HG02973 (cell line): Measurements from ENCODE around the gene TOP2B.

Experiments
- ATAC-seq: cut with Tn5 transposase; IDR thresholded peaks from one replicate; pipeline ENCODE4 v1.9.1; 2021; ENCODE audit warnings: moderate library complexity; ENCODE audit not compliant: unreplicated experiment

Gene TOP2B

DNA sequence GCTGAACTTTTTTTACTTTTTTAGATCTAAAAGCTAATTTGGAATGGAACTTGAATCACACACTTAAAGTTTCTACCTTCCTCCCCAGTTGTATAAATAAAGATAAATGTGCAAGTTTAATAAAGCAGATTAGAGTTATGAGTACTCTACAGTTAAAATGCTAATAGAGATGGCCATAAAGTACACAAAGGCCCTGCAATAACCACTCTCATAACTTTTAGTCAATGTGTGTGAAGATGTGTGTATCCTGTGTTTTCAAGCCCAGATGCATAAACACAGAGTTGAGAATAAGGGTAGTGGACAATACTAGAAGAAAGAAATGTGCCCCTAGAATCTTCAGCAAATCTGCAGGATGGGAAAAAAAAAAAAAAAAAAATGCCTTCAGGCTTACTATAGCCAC lies 45.3 kb downstream of the TOP2B start:
- ATAC-seq = no peak

DNA sequence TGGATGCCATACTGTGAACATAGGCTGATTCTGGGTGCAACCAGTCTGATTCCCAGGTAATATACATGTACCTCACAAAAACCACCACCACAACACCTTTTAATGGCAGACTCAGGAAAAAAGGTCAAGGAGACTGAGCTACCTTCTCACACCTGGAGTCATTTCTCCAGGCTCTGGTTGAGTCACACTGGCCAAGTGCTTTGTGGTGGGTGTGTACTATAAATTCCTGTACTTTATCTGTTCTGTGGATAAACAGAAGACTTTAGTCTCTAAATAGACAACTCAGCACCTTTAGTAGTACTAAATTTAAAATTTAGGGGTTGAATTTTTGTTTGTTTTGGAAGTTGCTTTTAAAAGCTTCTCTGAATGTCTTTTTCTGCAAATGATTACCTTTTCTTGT lies 46.7 kb downstream of the TOP2B start:
- no peak for ATAC-seq

DNA sequence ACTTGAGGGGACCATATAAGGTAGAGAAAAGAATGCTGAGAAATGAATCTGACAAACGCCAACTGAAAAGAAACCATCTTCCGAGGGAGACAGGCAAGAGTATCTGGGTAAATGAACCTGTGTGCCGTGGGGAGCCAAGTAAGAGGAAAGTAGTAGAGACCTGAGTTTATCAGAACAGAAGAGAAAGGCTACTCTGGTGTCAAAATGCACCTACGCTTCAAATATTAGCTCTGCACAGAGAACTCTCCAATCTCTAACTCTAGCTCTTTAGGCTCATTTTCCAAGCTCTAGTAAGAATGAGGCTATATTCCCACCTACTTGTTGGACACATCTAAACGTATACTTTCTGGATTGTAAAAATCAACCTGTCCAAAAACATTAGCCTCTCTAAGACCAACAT lies 53.5 kb downstream of the TOP2B start:
- no peak for ATAC-seq

DNA sequence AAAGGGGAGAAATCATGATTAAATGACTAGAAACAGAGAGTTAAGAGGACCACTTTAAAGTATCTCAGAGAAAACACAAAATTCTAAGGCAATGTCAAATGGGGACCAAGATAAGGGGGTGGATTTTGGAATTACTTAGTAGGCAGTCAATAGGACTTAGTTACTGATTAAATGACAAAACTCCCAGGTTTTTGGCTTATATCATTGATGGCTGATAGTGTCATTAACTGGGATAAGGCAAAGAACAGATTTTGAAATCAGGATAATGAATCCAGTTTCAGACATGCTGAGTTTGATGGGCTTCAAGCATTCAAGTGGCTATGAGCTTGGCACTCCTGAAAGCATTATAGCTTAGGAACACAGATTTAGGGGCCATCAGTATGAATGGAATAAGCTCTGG lies 53.9 kb downstream of the TOP2B start:
- ATAC-seq = no peak

DNA sequence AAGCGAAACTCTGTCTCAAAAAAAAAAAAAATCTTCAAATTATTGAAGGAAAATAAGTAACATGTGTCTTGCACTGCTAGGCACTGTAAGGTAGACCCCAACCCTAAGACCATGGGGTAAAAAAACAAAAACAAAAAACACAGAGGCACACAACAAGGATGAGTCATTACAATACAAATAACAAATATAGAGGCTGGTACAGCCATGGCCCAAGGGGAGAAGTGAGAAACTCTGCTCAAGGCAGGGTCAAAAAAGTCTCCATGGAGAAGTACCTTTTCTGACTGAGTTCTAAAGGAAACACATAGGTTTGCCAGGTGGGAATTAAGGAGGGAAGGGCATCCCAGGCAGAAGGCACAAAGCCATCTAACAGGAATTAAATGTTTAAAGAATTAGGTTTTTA lies 54.5 kb downstream of the TOP2B start:
- ATAC-seq = no peak

DNA sequence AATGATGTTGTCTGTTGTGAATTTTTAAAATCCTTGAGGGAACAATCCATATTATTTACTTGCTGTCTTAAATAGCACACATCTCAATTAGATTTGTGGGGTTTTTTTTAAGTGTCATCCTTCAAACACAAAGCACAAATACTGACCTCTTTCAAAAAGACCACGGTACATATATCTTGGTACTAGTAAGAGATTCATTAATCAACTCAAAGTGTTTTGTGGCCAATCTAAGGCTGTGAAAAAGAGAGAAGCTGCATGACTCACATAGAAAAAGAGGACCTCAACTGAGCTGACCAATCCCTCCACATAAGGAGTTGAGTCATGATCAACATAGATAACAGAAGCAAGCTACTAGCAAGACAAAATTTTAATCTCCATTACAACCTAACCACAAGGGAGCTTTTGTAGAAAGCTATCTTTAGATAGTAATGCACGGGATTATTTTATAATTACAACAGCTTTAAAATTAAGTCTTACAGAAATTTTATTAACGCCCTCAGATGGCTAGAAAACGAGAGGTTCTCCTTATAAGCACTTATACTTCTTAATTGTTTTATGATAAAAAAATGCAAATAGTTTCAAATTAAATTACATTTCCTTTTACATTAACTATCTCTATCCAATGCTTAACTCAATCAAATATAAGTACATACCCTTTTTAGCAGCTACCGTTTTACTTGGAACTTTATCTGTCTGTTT lies 60.5 kb downstream of the TOP2B start:
- ATAC-seq = no peak

DNA sequence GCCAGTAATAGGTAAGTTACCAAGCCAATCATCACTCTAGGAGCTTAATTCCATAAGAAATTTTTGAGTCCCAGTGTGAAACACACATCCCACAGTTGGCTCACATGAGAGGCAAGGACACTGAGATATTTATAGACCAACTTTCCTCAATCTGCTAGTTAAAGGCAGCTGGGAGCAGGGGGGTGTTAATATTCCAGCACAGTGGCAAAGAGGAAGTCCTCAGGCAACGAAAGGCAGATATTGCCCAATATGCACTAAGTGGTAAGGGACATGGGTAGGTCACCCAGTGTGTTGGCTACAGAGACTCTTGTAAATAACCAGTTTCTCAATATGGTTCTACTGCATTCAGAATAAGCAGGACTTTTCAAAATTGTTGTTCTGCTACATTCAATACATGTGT lies 61.0 kb downstream of the TOP2B start:
- ATAC-seq = no peak

DNA sequence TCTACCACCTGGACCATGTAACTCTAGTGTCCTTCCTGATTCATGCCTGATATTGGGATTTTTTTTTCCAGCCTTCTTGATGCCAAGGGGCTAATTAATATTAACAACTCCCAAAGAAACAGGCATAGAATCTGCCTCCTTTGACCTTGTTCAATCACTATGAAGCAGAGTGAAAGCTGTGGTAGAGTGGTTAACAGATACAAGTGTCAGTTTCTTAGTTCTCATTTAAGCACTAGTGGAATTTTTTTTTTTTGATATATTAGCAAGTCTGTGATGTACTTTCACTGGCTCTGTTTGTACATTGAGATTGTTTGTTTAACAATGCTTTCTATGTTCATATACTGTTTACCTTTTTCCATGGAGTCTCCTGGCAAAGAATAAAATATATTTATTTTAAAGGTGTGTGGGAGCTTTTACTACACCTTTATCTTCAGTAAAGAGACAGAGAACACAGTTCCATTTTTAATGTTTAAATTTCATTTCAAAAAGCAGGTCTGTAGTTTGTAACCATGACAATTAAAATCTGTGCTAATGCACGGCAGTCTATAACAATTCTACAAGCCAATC lies 67.1 kb downstream of the TOP2B start:
- no peak for ATAC-seq

DNA sequence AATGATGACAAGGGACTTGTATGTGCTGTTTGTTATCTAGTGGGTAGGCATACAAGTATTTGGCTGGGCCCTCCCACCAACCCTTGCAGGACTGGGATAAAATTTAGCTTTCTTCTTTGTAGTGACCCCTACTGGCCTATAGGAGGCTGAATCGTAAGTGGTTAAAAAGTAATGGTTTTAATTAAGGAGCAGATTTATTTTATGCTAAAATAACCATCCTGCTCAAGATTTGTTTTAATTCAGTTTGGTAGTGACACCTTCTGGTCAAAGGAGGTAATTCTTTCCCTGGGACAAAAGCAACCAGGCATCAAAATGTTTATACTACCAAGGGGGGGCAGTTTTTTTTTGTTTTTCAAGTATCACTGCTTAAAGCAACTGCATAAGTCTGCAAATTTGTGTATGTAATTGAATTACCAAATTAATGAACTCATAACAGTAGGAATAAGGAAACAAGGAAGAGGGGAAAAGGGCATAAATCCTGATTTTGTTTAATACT lies 70.7 kb downstream of the TOP2B start:
- ATAC-seq = peak; percentile 58

DNA sequence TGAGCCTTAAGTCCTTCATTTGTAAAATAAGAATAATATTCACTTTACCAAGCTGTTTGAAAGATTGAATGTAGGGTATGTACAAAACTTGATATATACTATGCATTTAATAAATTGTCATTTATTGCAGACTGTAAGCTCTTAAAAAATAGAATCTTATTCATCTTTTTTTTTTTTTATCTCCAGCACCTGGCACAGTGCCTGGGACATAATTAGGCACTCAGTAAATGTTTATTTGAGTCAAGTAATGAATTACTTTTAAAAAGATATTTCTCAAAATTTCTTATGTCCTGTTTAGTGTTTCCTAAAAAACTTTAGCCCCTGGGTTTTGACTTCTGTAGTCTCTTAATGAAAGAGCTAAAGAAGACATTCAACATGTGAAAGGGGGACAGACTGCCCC lies 71.7 kb downstream of the TOP2B start:
- ATAC-seq = no peak

DNA sequence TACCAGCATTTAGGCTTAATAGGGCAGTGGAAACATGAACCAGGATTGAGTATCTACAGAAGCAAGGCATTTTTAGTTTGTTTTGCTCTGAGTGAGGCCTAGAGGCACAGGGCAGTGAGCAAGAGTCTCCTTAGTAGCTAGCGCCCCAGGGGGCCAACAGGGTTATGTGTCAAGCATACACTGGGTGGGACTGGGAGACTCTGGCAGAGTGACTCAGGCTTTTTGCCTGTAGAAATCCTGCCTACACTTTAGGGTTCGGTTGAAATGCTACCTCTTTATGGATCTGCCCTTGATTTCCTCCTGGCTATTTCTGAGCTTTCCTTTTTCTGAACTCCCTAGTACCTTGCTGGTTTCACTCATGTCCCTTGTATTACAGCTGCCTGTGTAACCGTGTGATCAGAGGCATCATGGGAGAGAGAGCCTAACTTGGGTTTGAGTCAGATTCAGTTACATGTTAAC lies 72.2 kb downstream of the TOP2B start:
- ATAC-seq = no peak

DNA sequence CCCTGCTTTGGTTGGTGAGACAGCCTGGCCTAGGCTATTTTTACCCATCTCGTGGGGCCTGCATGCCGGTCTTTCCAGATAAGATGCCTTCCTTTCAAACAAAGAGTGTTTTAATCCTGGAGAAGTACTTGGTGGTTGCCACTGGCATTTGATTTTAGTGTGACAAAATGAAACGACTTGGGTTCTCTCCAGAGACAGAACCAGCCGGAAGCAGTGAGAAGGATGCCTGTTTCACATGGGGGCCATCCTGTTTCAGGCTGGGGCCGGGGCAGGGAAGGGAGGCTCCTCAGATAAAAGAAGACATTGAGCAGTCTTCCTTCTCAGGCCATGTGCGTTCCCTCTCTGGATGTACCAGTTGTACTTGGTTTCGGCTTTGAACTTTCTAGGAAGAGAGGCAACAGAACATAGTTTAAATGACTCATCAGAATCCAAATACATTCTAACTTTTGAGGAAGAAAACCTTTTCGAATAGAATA lies 74.9 kb downstream of the TOP2B start:
- ATAC-seq = no peak

DNA sequence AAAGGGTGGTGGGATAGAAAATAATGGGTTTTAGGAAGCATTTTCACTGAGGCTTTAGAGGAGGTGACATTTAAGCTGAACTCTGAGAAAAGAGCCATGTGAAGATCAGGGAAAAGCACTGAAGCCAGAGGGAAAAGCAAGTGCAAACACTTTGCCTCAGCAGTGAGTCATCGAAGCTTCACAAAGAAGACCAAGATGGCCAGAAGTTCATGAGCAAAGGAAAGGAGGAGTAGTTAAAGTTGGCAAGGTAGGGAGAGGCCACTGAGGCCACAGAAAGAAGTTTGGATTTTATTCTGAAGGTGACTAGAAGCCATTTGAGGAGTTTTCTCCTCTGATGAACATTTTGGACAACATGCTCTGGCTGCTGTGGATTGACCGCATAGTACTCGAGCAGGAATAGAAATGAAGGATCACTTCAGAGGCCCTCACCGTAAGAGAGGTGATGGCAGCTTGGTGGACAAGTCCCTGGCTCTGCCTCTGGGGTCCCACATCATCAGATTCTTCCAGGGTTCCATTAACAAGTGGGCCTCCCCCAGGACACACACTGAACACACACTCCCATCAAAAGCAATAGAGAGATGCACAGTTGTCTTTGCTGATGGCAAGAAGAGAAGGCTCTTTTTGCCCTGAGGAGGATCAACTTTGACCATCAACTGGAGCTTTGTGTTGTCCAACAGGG lies 75.5 kb downstream of the TOP2B start:
- ATAC-seq = no peak

DNA sequence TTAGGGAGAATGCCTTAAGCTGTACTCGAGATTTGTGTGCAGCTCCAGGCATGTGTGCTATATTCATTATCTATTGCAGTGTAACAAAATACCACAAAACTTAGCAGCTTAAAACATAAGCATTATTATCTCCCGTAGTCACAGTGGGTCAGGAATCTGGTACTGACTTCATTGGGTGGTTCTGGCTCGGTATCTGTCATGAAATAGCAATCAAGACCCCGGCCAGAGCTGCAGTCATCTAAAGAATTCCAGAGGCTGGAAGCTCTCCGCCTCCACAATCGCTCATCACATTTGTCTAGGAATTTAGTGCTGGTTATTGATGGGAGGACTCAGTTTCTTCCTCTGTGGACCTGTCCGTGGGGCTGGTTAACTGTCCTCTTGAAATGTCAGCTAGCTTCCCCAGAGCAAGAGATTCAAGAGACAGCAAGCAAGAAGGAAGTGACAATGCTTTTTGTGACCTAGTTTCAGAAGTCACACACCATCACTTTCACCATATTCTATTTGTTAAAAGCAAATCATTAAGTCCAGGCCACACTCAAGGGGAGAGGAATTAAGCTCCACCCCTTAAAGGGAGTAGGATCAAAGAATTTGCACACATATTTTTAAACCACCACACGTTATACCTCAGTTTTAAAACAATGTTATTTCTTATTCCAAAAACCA lies 76.1 kb downstream of the TOP2B start:
- ATAC-seq = no peak

DNA sequence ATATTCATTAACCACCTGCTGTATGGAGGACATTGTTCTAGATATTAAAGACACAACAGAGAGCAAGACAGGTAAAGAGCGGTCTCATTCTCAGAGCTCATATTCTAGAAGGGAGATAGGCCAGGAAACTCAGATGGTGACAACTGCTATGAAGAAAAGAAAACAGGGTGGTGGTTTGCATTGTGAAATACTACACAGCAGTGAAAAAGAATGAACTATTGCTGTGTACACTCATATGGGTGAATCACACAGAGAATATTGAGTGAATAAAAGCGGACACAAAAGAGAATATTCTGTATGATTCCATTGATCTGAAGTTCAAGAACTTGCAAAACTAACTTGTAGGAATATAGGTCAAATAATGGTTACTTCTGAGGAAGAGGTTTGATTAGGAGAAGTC lies 76.7 kb downstream of the TOP2B start:
- no peak for ATAC-seq

DNA sequence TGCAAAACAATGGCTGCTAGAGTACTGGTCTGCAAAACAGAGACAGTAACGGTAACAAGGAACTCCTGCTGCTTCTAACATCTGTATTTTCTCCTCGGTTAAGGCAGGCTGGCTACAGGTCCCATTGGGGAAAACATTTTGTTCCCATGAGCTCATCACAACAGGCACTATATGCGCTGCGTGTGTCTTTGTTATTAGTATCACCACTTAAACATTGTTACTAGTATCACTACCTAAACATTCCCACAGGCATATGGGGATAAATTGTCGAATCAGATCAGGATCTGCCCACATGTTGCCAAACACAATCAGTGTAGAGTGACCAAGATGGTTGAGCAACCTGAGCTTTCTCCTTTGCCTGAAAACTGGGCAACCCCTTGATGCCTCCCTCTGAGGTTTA lies 77.2 kb downstream of the TOP2B start:
- ATAC-seq = no peak

DNA sequence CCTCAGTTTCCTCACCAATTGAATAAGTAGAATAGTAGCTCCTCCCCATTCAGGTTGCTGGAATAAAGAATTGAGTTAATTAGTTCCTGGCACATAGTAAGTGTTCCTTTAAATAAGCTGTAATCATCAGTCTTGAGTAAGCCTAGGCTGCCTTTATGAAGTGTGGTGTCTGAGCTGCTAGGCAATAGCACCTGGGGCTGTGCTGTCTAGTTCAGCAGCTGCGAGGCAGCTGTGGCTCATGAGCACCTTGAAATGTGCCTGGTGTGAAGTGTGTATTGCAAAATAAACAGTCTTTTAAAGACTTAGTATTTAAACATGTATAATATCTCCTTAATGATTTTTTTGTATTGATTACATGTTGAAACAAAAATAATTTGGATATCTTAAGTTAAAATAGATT lies 77.6 kb downstream of the TOP2B start:
- no peak for ATAC-seq

DNA sequence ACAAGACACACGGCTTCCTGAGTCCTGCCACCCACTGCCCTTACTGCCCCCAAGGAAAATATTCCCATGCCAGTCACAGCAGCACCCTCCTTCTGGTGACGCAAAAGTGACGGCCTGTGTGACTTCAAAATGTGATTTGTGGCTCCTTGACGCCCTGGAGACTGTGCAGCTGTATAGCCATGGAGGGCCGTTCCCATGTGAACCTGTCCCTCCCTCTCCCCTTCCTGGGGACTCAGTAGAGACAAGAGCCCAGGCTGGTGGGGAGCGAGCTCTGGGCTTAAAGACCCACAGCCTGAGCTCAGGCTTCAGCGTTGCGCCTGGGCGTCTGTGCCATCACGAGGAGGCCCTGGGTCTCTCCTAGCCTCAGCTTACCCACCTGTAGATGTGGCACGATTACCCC lies 78.2 kb downstream of the TOP2B start:
- ATAC-seq = no peak

DNA sequence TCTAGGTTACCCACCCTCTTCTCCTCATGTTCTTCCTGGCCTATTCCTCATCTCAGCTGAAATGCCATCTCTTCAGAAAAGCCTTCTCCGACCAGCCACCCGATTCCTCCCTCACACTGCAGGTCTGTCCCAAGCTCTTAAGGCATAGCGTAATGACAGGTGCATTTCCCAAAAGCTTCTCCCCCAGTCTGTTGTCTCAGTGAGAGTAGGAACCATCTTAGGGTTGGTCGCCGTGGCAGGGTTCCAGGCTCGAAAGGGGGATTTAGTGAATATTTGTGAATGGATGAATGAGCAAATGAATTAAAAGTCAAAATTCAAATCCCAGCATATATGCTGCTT lies 78.6 kb downstream of the TOP2B start:
- ATAC-seq = no peak

DNA sequence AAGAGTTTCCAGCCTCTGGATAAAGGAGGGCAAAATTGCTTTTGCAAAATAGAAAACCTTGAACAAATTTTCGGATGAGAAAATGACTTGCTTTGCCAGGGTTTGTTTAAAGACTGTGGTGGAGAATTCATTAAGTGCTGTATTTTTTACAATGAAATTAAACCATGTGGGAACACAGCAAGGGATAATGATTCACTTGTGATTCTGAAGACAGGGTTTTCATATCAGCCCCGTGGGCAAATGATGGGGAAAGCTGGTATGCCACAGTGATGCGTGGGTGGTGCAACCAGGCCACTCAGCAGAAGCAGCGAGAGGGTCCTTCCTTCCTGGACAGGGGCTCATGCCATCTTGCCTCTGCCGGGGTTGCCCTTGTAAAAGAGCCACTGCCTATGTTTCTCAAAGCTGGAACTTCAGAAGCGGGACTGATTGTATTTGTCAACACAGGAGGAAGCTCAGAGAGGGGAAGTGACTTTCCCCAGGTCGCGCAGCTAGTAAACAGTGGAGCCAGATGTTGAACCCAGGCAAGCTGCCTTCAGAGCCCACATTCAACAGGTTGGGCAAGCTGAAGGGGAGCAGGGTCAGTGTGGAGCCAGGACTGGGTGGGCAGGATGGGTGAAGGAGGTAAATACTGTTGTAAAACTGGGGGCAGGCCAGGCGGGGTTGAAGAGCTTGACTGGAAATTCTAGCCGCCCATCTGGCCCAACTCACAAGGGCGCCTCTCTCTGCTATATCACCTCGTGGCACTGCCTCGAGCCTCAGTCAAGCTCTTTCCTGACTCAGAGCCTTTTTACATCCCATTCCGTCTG lies 79.1 kb downstream of the TOP2B start:
- ATAC-seq = no peak
